Parathyroid adenoma (tissue), 2 donors: Measurements from ENCODE around the gene CDHR4.

ENCODE experiments used
- H2AFZ ChIP-seq: fragments of 300-600 bp; sonication (generic); one replicate; pipeline ENCODE4 v1.7.0; 2017; ENCODE audit warnings: antibody characterized with exemption, mild to moderate bottlenecking
- H3K27ac ChIP-seq: fragments of 300-600 bp; sonication (generic); one replicate; pipeline ENCODE4 v1.7.0; 2017
- H3K27me3 ChIP-seq: fragments of 300-600 bp; sonication (generic); one replicate; pipeline ENCODE4 v1.7.0; 2017; ENCODE audit warnings: low read length; ENCODE audit not compliant: control insufficient read depth, insufficient read depth
- H3K36me3 ChIP-seq: fragments of 300-600 bp; sonication (generic); one replicate; pipeline ENCODE4 v1.7.0; 2017; ENCODE audit warnings: low read length; ENCODE audit not compliant: control insufficient read depth, insufficient read depth
- H3K4me1 ChIP-seq: fragments of 300-600 bp; sonication (generic); one replicate; pipeline ENCODE4 v1.7.0; 2017; ENCODE audit warnings: control low read depth
- H3K4me2 ChIP-seq: fragments of 300-600 bp; sonication (generic); one replicate; pipeline ENCODE4 v1.7.0; 2017; ENCODE audit warnings: low read length
- H3K4me3 ChIP-seq: fragments of 300-600 bp; sonication (generic); one replicate; pipeline ENCODE4 v1.7.0; 2017; ENCODE audit warnings: low read depth, low read length
- H3K79me2 ChIP-seq: fragments of 300-600 bp; sonication (generic); one replicate; pipeline ENCODE4 v1.7.0; 2017; ENCODE audit warnings: control low read depth
- H3K9ac ChIP-seq: fragments of 300-600 bp; sonication (generic); one replicate; pipeline ENCODE4 v1.7.0; 2017; ENCODE audit warnings: mild to moderate bottlenecking
- H3K9me3 ChIP-seq: fragments of 300-600 bp; sonication (generic); one replicate; pipeline ENCODE4 v1.7.0; 2017; ENCODE audit warnings: low read length; ENCODE audit not compliant: control insufficient read depth
- TF ChIP-seq, protein P1 (sequence below): fragments of 300-600 bp; sonication (generic); IDR thresholded peaks from one replicate; pipeline ENCODE4 v1.7.0; 2017; ENCODE audit warnings: antibody characterized with exemption, mild to moderate bottlenecking
- donor health status: primary hyperparathyroidism.

Gene CDHR4

DNA sequence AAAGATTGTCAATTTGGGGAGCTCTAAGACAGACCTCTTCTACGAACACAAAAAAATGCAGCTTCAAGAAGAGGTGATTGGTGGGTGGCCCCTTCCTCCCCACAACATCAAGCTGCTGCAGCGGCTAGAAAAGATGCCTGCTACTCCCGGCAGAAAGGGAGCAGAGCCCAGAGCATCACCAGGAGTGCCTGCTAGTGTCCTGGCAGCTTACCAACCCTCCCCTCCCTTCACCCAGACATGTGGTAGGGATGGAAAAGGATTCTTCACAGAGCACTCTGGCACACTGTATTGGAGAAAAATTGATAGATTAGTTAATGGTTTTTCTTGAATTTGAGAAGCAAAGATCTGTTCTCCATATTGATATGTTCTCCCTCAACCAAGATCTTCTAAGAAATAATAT, 24.1 kb downstream of the CDHR4 start:
- H3K9me3 ChIP-seq, result no peaks in the 10 kb centered on the region
- no peak overlapping the region for H3K4me2 ChIP-seq
- no peak overlapping the region for H3K9ac ChIP-seq
- TF ChIP-seq, protein P1, sequence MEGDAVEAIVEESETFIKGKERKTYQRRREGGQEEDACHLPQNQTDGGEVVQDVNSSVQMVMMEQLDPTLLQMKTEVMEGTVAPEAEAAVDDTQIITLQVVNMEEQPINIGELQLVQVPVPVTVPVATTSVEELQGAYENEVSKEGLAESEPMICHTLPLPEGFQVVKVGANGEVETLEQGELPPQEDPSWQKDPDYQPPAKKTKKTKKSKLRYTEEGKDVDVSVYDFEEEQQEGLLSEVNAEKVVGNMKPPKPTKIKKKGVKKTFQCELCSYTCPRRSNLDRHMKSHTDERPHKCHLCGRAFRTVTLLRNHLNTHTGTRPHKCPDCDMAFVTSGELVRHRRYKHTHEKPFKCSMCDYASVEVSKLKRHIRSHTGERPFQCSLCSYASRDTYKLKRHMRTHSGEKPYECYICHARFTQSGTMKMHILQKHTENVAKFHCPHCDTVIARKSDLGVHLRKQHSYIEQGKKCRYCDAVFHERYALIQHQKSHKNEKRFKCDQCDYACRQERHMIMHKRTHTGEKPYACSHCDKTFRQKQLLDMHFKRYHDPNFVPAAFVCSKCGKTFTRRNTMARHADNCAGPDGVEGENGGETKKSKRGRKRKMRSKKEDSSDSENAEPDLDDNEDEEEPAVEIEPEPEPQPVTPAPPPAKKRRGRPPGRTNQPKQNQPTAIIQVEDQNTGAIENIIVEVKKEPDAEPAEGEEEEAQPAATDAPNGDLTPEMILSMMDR, result no peak
- no peak overlapping the region for H2AFZ ChIP-seq
- H3K79me2 ChIP-seq, result peaks cover 63% of the 10 kb centered on the region
- H3K27me3 ChIP-seq, result no peaks in the 10 kb centered on the region
- H3K36me3 ChIP-seq, result no peaks in the 10 kb centered on the region
- H3K4me1 ChIP-seq, result no peaks in the 10 kb centered on the region
- H3K27ac ChIP-seq, result no peak overlapping the region
- H3K4me3 ChIP-seq, result no peak overlapping the region

DNA sequence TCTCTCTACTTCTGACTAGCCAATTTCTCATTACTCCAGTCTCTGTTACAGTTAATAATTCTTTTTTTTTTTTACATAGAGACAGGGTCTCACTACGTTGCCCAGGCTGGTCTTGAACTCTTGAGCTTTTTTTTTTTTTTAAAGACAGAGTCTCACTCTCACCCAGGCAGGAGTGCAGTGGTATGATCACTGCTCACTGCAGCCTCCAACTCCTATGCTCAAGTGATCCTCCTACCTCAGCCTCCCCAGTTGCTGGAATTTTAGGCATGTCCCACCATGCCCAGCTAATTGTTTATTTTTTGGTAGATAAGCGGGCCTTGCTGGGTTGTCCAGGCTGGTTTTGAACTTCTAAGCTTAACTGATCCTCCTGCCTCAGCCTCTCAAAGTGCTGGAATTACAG, 27.0 kb downstream of the CDHR4 start:
- H3K9ac ChIP-seq, result no peak overlapping the region
- H3K36me3 ChIP-seq, result no peaks in the 10 kb centered on the region
- TF ChIP-seq, protein P1, result no peak
- H3K79me2 ChIP-seq, result peaks cover 45% of the 10 kb centered on the region
- no peak overlapping the region for H3K4me2 ChIP-seq
- no peaks in the 10 kb centered on the region for H3K4me1 ChIP-seq
- H3K27ac ChIP-seq, result no peak overlapping the region
- H3K27me3 ChIP-seq, result no peaks in the 10 kb centered on the region
- no peak overlapping the region for H3K4me3 ChIP-seq
- H3K9me3 ChIP-seq, result no peaks in the 10 kb centered on the region
- H2AFZ ChIP-seq, result no peak overlapping the region

DNA sequence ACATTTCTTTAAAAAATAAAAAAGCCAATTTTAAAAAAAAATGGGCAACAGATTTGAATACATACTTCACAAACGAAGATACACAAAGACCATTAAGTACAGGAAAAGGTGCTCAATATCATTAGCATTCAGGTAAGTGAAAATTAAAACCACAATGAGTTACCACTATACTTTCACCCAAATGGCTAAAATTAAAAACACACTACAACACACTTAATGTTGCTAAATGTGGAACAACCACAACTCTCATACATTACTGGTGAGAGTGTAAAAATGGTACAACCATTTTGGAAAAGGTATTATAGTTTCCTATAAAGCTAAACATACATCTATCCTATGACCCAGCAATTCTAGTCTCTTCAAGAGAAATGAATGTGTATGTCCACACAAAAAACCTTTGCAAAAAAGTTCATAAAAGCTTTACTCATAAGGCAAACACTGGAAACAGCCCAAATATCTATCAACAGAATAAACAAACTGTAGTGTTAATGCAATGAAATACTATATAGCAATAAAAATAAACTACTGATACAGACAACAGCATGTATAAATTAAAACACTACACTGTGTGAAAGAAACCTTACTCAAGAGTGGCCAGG, 28.2 kb downstream of the CDHR4 start:
- Histone ChIP-seq H3K27ac (no peak overlapping the region), H3K4me3 (no peak overlapping the region)

GRCh38 chr3:49769926-49770325, 29.7 kb downstream of the CDHR4 start:
- Histone ChIP-seq H3K79me2 (peaks cover 48% of the 10 kb centered on the region), H2AFZ (no peak overlapping the region), H3K4me1 (no peaks in the 10 kb centered on the region), H3K9me3 (no peaks in the 10 kb centered on the region), H3K9ac (no peak overlapping the region), H3K27me3 (no peaks in the 10 kb centered on the region), H3K4me2 (no peak overlapping the region), H3K27ac (no peak overlapping the region), H3K4me3 (no peak overlapping the region), H3K36me3 (no peaks in the 10 kb centered on the region)
- TF ChIP-seq, protein P1, result no peak

More for the DNA sequence above, 28.2 kb downstream of the CDHR4 start:
- Histone ChIP-seq H3K36me3 (no peaks in the 10 kb centered on the region), H3K79me2 (peaks cover 43% of the 10 kb centered on the region), H3K9me3 (no peaks in the 10 kb centered on the region), H3K27me3 (no peaks in the 10 kb centered on the region), H3K4me2 (no peak overlapping the region), H3K4me1 (no peaks in the 10 kb centered on the region), H3K9ac (no peak overlapping the region), H2AFZ (no peak overlapping the region)
- TF ChIP-seq, protein P1, result no peak

- no peaks in the 10 kb centered on the region for H3K27me3 ChIP-seq
- H3K79me2 ChIP-seq, result peaks cover 49% of the 10 kb centered on the region
- no peaks in the 10 kb centered on the region for H3K36me3 ChIP-seq
- H3K9me3 ChIP-seq, result no peaks in the 10 kb centered on the region
- no peak overlapping the region for H3K4me3 ChIP-seq
- no peak overlapping the region for H3K9ac ChIP-seq
- H3K4me2 ChIP-seq, result no peak overlapping the region
- TF ChIP-seq, protein P1, result no peak
- no peak overlapping the region for H3K27ac ChIP-seq
- no peak overlapping the region for H2AFZ ChIP-seq
- H3K4me1 ChIP-seq, result no peaks in the 10 kb centered on the region
Observed at GRCh38 chr3:49769286-49769915, 30.3 kb downstream of the CDHR4 start.
